WTC11 (cell line): ENCODE measurements around the gene TLK1.

Experiments
- ATF3 ChIP-seq: sonication (generic); formaldehyde crosslinking; conservative IDR thresholded peaks from 2 replicates; pipeline ENCODE4 v1.8.1; 2022; ENCODE audit warnings: mild to moderate bottlenecking, missing genetic modification reagents
- E2F1 ChIP-seq: sonication (generic); formaldehyde crosslinking; IDR thresholded peaks from 2 replicates; pipeline ENCODE4 v1.8.0; 2022; ENCODE audit warnings: mild to moderate bottlenecking, missing genetic modification reagents
- ESRRA ChIP-seq: sonication (generic); formaldehyde crosslinking; IDR thresholded peaks from 2 replicates; pipeline ENCODE4 v1.8.1; 2022; ENCODE audit warnings: mild to moderate bottlenecking, missing genetic modification reagents, borderline replicate concordance
- IRF2 ChIP-seq: sonication (generic); formaldehyde crosslinking; IDR thresholded peaks from 2 replicates; pipeline ENCODE4 v1.8.0; 2022; ENCODE audit warnings: low read depth, missing genetic modification reagents, borderline replicate concordance
- NR1H2 ChIP-seq: sonication (generic); formaldehyde crosslinking; IDR thresholded peaks from 2 replicates; pipeline ENCODE4 v1.9.0; 2021; ENCODE audit warnings: mild to moderate bottlenecking, moderate library complexity, missing genetic modification reagents
- PREB ChIP-seq: sonication (generic); formaldehyde crosslinking; IDR thresholded peaks from 2 replicates; pipeline ENCODE4 v1.8.1; 2022; ENCODE audit warnings: mild to moderate bottlenecking, missing genetic modification reagents, moderate library complexity, borderline replicate concordance
- TEAD4 ChIP-seq: sonication (generic); formaldehyde crosslinking; IDR thresholded peaks from 2 replicates; pipeline ENCODE4 v1.8.0; 2022; ENCODE audit warnings: mild to moderate bottlenecking, missing genetic modification reagents
- ZNF138 ChIP-seq: sonication (generic); formaldehyde crosslinking; conservative IDR thresholded peaks from 2 replicates; pipeline ENCODE4 v1.8.1; 2022; ENCODE audit warnings: mild to moderate bottlenecking, moderate library complexity, missing genetic modification reagents
- TF ChIP-seq, protein P1 (sequence below): fragments of 200-600 bp; IDR thresholded peaks from 2 replicates; pipeline ENCODE4 v1.8.0; 2022; ENCODE audit warnings: antibody characterized with exemption
- TF ChIP-seq, protein P2 (sequence below): sonication (generic); formaldehyde crosslinking; IDR thresholded peaks from 2 replicates; pipeline ENCODE4 v1.8.1; 2023; ENCODE audit warnings: mild to moderate bottlenecking, missing genetic modification reagents

DNA sequence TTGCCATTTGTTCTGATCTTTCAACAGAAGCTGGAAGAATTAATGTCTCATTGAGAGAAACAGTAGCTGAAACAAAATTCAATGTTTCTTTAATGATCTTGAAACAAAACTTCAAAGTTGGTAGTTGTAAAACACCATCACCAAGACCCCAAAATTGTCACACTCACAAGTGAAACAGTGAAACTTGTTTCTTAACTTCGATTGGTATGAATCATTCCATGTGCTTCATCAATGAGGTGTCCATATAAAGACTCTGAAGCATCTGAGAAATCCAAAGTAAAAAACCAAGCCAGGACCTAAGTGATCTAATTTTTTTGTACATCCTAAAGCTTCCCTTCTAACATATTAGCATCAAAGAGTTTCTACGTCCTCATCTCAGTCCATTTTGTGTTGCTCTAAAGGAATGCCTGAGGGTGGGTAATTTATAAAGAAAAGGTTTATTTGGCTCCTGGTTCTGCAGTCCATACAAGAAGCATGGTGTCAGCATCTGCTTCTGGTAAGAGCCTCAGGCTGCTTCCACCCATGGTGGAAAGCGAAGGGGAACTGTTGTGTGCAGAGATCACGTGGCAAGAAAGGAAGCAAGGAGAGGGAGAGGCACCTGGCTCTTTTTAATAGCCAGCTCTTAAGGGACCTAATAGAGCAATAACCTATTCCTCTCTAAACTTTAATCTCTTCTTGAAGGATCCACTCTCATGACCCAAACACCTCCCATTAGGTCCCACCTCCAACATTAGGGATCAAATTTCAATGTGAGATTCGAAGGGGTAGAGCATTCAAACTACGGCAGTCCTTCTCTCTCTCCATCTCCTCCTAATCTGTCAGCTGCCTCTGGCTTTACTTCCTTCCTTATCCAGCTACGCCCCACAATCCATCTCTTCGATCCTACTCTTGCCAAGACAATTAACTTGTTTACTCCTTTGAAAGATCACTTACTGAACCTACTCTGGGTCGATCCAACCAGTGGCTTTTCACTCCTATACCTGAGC lies 20.7 kb upstream of the TLK1 start:
- TF ChIP-seq, protein P1, sequence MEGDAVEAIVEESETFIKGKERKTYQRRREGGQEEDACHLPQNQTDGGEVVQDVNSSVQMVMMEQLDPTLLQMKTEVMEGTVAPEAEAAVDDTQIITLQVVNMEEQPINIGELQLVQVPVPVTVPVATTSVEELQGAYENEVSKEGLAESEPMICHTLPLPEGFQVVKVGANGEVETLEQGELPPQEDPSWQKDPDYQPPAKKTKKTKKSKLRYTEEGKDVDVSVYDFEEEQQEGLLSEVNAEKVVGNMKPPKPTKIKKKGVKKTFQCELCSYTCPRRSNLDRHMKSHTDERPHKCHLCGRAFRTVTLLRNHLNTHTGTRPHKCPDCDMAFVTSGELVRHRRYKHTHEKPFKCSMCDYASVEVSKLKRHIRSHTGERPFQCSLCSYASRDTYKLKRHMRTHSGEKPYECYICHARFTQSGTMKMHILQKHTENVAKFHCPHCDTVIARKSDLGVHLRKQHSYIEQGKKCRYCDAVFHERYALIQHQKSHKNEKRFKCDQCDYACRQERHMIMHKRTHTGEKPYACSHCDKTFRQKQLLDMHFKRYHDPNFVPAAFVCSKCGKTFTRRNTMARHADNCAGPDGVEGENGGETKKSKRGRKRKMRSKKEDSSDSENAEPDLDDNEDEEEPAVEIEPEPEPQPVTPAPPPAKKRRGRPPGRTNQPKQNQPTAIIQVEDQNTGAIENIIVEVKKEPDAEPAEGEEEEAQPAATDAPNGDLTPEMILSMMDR, result no peak
- TF ChIP-seq ATF3 (no peak), E2F1 (no peak), TEAD4 (CRISPR knock-in tag) (no peak), IRF2 (CRISPR knock-in tag) (no peak), PREB (CRISPR knock-in tag) (no peak), ZNF138 (CRISPR knock-in tag) (no peak), NR1H2 (no peak), ESRRA (CRISPR knock-in tag) (no peak)
- TF ChIP-seq, protein P2, sequence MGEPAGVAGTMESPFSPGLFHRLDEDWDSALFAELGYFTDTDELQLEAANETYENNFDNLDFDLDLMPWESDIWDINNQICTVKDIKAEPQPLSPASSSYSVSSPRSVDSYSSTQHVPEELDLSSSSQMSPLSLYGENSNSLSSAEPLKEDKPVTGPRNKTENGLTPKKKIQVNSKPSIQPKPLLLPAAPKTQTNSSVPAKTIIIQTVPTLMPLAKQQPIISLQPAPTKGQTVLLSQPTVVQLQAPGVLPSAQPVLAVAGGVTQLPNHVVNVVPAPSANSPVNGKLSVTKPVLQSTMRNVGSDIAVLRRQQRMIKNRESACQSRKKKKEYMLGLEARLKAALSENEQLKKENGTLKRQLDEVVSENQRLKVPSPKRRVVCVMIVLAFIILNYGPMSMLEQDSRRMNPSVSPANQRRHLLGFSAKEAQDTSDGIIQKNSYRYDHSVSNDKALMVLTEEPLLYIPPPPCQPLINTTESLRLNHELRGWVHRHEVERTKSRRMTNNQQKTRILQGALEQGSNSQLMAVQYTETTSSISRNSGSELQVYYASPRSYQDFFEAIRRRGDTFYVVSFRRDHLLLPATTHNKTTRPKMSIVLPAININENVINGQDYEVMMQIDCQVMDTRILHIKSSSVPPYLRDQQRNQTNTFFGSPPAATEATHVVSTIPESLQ (CRISPR knock-in tag), result no peak
